Neuron (in vitro differentiated cells): ENCODE measurements around the gene KRT16.

Source experiments
- H2AFZ ChIP-seq: one replicate; pipeline ENCODE4 v1.6.1; 2013; ENCODE audit warnings: low read depth, mild to moderate bottlenecking, inconsistent platforms, low read length, moderate library complexity
- H3K27me3 ChIP-seq: one replicate; pipeline ENCODE4 v1.6.1; 2013; ENCODE audit warnings: low read length; ENCODE audit not compliant: insufficient read depth
- H3K36me3 ChIP-seq: one replicate; pipeline ENCODE4 v1.6.1; 2013; ENCODE audit warnings: low read length; ENCODE audit not compliant: insufficient read depth
- H3K4me1 ChIP-seq: one replicate; pipeline ENCODE4 v1.6.1; 2013; ENCODE audit warnings: low read length; ENCODE audit not compliant: insufficient read depth
- H3K4me3 ChIP-seq: 2 replicates; pipeline ENCODE4 v1.5.1; 2013; ENCODE audit warnings: mild to moderate bottlenecking, low read length, moderate library complexity
- H3K9me3 ChIP-seq: one replicate; pipeline ENCODE4 v1.6.1; 2013; ENCODE audit warnings: low read length

Gene KRT16

GRCh38 chr17:41571561-41572434 lies 40.8 kb downstream of the KRT16 start, which contains the start of gene KRT9:
Gene KRT9, minus strand, starts transcription at chr17:41572059. Its CDS starts 67 bp downstream, at chr17:41571992.
- no peaks in the 10 kb centered on the region for H3K27me3 ChIP-seq
- no peak within 1 kb of the TSS for H2AFZ ChIP-seq
- H3K36me3 ChIP-seq: no peaks in the 10 kb centered on the region
- H3K9me3 ChIP-seq: no peaks in the 10 kb centered on the region
- no peaks in the 10 kb centered on the region for H3K4me1 ChIP-seq
- no peak within 1 kb of the TSS for H3K4me3 ChIP-seq

- Histone ChIP-seq H3K9me3 (no peaks in the 10 kb centered on the region), H3K4me1 (no peaks in the 10 kb centered on the region), H2AFZ (no peak overlapping the region), H3K27me3 (no peaks in the 10 kb centered on the region), H3K4me3 (no peak overlapping the region), H3K36me3 (no peaks in the 10 kb centered on the region)
Observed at GRCh38 chr17:41567317-41567716, 45.2 kb downstream of the KRT16 start.

- Histone ChIP-seq H2AFZ (no peak overlapping the region), H3K36me3 (no peaks in the 10 kb centered on the region), H3K4me3 (no peak overlapping the region), H3K27me3 (no peaks in the 10 kb centered on the region), H3K4me1 (no peaks in the 10 kb centered on the region), H3K9me3 (no peaks in the 10 kb centered on the region)
Observed at GRCh38 chr17:41565338-41565737, 47.2 kb downstream of the KRT16 start.

- H3K27me3 ChIP-seq: no peaks in the 10 kb centered on the region
- no peaks in the 10 kb centered on the region for H3K9me3 ChIP-seq
- no peak overlapping the region for H2AFZ ChIP-seq
- H3K4me3 ChIP-seq: no peak overlapping the region
- no peaks in the 10 kb centered on the region for H3K4me1 ChIP-seq
- H3K36me3 ChIP-seq: no peaks in the 10 kb centered on the region
Observed at GRCh38 chr17:41563607-41564170, 48.9 kb downstream of the KRT16 start.

GRCh38 chr17:41561554-41561953 lies 51.0 kb downstream of the KRT16 start:
- no peaks in the 10 kb centered on the region for H3K4me1 ChIP-seq
- no peaks in the 10 kb centered on the region for H3K27me3 ChIP-seq
- H2AFZ ChIP-seq: no peak overlapping the region
- H3K9me3 ChIP-seq: no peaks in the 10 kb centered on the region
- no peaks in the 10 kb centered on the region for H3K36me3 ChIP-seq
- H3K4me3 ChIP-seq: no peak overlapping the region
